ENCODE measurements around the gene FBXO27.

GRCh38 chr19:39009001-39009400 is 23.3 kb downstream of the FBXO27 start:
- TF ChIP-seq POLR2A (IDR thresholded peaks at IDR 0.05) (no peak), CTCF (IDR thresholded peaks at IDR 0.05) (no peak)

Measured in vagina (tissue), 2 donors.